GM21381 (cell line): Measurements from ENCODE around the gene IFT122.

ENCODE experiments used
- ATAC-seq: cut with Tn5 transposase; IDR thresholded peaks from one replicate; pipeline ENCODE4 v1.9.1; 2021; ENCODE audit warnings: mild to moderate bottlenecking, moderate library complexity; ENCODE audit not compliant: unreplicated experiment

Gene IFT122

GRCh38 chr3:129439226-129439816 lies 703 bp upstream of the IFT122 start:
- peak; percentile 14 for ATAC-seq

GRCh38 chr3:129440618-129441190 lies 680 bp downstream of the IFT122 start:
- no peak for ATAC-seq

- ATAC-seq: no peak
Observed at GRCh38 chr3:129441215-129441614, 1.2 kb downstream of the IFT122 start.

GRCh38 chr3:129441782-129442181 lies 1.8 kb downstream of the IFT122 start:
- ATAC-seq: no peak

- ATAC-seq: no peak
Observed at GRCh38 chr3:129442486-129442885, 2.5 kb downstream of the IFT122 start.

DNA sequence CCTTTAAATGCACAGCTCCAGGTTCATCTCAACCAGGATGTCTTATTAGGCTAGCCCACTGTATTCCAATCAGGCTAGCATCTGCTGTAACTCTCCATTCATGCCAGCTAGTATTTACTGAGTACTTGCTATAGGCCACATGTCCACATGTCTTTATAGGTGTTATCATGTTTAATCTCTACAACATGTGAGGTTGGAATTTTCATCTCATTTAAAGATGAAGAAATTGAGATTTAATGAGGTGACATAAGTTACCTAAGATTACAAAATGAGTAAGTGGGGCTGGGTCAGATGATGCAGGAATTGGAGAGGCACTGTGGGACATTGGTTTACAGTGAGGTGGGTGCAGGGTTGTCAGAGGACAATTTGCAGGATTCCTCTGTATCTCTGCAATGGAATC lies 2.9 kb downstream of the IFT122 start:
- no peak for ATAC-seq

GRCh38 chr3:129445471-129445870 lies 5.4 kb downstream of the IFT122 start:
- no peak for ATAC-seq

DNA sequence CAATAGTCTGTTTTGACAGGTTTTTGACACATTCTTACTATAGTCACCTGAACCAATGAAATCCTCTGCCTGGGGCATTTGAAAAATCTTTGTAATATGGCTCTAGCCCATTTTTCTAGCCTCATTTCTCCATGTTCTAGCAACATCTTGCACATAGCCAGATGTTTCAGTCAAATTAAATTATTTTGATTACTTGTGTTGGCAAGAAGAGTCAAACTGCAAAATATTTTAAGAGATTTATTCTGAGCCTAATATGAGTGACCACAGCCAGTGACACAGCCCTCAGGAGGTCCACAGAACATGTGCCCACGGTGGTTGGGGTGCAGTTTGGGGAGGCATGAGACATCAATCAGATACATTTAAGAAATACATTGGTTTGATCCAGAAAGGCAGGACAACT lies 6.9 kb downstream of the IFT122 start:
- ATAC-seq: no peak

DNA sequence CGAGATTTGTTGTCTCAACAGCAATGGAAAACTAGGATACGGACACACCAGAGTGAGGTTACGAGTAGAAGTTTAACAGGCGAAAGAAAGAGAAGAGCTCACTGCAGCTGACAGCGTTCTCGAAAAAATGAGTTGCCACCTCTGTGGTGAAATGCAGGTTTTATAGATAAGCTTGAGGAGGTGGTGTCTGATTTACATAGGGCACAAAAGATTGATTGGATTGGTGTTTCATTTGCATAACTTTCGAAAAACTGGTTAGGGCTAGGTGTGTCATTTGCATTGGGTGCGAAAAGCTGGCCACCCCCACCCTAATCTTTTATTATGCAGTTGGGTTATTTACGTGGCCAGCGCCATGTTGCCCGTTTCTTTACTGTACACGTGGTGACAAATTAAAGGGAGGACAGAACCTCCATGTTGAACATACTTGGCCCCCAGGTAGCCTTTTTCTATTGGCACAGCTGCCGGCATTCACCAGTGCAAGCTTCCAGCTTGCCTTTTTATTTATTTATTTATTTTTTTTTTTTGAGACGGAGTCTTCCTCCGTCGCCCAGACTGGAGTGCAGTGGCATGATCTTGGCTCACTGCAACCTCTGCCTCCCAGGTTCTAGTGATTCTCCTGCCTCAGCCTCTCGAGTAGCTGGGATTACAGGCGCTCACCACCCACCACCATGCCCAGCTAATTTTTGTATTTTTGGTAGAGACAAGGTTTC lies 8.3 kb downstream of the IFT122 start:
- ATAC-seq: no peak

DNA sequence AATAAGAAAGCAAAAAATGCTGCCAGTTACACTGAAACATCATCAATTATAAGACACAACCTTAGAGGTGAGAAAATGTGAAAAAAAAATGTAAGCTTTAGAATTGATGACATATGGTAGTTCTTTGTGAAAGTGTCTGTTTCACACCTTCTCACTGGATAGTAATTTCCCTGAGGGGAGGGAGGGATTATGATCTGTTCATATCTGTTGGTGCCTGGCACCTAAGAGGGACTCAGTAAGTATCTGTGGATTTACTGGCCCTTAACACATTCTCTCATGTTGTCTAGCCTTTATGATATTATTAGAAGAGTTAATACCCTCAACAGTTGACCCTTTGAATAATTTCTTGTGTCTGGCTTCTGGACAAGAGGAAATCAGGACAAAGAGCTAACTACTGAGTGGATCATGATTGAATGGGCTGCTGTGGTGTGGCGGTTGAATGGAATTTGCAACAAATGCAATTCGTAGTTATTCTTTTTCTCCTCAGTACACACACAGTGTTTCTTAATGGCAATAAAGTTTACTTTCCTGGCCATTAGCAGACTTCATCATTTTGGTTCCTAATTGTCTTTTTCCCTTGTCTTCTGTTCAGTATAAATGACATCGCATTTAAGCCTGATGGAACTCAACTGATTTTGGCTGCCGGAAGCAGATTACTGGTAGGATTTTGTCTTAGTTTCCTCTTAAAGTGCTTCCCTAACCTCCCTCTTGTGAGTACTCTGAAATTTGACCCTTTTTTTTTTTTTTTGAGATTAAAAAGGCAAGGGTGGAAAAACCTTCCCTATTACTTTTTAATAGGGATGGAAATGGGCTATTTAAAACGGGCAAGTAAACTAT lies 9.5 kb downstream of the IFT122 start:
- no peak for ATAC-seq

- no peak for ATAC-seq
Observed at GRCh38 chr3:129453732-129454131, 13.7 kb downstream of the IFT122 start.

GRCh38 chr3:129460155-129460554 lies 20.1 kb downstream of the IFT122 start:
- ATAC-seq: no peak

DNA sequence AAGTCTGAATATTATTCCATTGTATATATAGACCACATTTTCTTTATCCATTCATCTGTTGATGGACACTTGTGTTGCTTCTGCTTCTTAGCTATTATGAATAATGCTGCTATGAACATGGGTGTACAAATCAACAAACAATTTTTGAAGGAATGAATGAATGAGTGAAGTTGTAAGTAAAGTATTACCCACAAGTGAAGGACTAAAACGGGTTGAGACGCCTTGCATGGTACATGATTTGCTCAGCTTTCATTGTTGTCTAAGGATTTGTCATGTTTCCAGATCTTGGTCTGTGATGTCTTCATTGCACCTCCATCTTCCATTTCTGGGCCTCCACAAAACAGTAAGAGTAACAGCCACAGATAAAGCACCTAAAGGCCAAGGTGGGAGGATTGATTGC lies 20.5 kb downstream of the IFT122 start:
- no peak for ATAC-seq

DNA sequence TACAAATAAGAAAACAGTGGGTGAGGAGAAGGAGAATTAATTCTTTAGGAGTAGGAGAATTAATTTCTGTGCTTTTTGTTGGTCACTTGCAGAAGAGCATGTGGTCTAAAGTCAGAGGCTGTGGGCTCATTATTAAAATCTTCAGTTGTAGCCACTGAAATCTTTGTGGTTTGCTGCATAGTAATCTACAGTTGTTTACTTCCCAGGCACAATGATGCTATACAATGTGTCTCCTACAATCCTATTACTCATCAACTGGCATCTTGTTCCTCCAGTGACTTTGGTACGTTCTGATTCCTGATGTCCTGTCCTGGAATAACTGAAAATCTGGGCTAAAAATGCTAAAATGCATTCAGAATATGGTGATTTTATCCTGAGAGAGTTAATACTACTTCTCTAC lies 21.0 kb downstream of the IFT122 start:
- ATAC-seq: no peak

- no peak for ATAC-seq
Observed at GRCh38 chr3:129461461-129462146, 21.6 kb downstream of the IFT122 start.

DNA sequence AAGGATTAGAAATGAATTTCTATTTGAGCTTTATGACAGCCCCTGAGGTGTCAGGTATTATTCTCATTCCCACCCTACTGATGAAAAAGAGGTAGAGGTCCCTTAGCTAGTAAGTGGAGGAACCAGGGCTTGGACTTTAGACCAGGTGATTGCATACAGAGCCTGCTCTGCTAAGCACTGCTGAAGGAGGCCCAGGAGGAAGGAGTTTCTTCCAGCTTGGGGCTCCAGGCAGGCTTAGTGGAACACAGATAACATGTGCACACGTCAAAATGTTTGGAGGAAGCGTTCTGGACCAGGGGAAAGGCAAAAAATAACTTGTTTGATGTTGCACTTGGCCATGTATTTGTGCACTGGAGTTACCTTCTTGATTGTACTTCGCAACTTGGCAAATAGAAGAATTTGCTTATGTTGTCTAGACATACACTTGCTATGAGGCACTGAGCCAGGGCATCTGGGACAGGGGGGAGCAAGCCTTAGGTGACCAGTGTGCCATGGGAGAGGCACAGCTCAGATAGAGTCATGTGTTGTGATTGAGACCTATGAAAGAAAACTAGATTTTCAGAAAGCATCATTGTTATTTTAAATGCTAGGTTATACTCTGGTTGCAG lies 22.4 kb downstream of the IFT122 start:
- no peak for ATAC-seq

- no peak for ATAC-seq
Observed at GRCh38 chr3:129463094-129463493, 23.1 kb downstream of the IFT122 start.

- no peak for ATAC-seq
Observed at GRCh38 chr3:129463716-129464115, 23.7 kb downstream of the IFT122 start.

- no peak for ATAC-seq
Observed at GRCh38 chr3:129467932-129468331, 27.9 kb downstream of the IFT122 start.

DNA sequence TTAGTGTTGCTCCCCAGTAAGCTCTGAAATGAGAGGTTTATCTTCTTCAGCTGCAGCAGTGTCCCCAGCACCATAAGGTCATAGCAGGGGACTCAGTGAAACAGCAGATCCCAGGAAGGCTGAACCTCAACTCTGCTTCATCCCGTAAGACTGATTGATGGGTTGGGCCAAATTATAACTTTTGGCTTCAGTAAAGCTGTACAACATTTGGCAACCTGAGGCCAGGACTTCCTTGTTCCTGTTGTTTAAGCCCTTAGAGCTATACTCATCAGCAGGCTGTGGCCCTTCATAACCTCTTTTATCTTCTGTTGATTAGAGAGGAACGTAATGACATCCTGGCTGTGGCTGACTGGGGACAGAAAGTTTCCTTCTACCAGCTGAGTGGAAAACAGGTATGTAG lies 29.0 kb downstream of the IFT122 start:
- ATAC-seq: no peak

DNA sequence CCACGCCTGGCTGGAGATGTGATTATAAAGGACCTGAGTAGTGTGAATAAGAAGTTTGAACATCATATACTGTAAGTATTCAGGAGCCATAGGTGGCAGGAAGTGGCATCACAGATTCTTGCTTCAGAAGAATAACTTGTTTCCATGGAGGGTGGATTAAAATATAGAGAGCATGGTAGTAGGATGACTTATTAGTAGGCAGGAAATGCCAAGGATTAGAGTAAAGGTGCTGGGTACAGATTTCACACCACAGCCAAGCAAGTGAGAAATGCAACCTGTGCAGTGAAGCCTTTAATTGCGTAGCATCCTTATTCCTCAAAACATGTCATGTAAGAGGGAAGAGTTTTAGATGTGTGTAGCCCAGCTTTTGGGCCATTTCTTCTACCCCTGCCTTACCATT lies 30.8 kb downstream of the IFT122 start:
- ATAC-seq: no peak
